ENCODE data around the gene VPS37B.

VPS37B gene

GRCh38 chr12:122870867-122871664, 24.9 kb downstream of the VPS37B start:
- TF ChIP-seq EZH2phosphoT487 (conservative IDR thresholded peaks at IDR 0.05; ENCODE audit: low read length): no peak
- no peak for TF ChIP-seq CTCF (IDR thresholded peaks at IDR 0.05; ENCODE audit: insufficient read depth, low read length, poor library complexity, severe bottlenecking)
- Histone ChIP-seq H3K4me2 (ENCODE audit: low read depth, low read length, poor library complexity, severe bottlenecking) (peak overlapping the region; percentile 36), H3K27ac (ENCODE audit: low read depth, low read length) (no peak overlapping the region), H3K79me2 (ENCODE audit: insufficient read depth, low read length) (no peaks in the 10 kb centered on the region), H3K9ac (ENCODE audit: low read length) (no peak overlapping the region; the same call in 1 of the 2 replicates), H4K20me1 (ENCODE audit: low read depth, low read length) (no peaks in the 10 kb centered on the region), H3K9me3 (ENCODE audit: insufficient read depth, low read length) (no peaks in the 10 kb centered on the region), H3K4me3 (ENCODE audit: insufficient read depth, low read length, poor library complexity, severe bottlenecking) (no peak overlapping the region), H3K9me2 (replicated peaks; ENCODE audit: insufficient read depth, low read length) (no peaks in the 10 kb centered on the region), H3F3A (ENCODE audit: insufficient read depth) (no peaks in the 10 kb centered on the region), H3K27me3 (ENCODE audit: low read length) (no peaks in the 10 kb centered on the region), H3K36me3 (ENCODE audit: low read length) (no peaks in the 10 kb centered on the region), H2AFZ (ENCODE audit: low read depth, low read length, severe bottlenecking) (no peak overlapping the region)

GRCh38 chr12:122870163-122870842, 25.6 kb downstream of the VPS37B start:
- H3K36me3 ChIP-seq (ENCODE audit: low read length): no peaks in the 10 kb centered on the region
- H2AFZ ChIP-seq (ENCODE audit: low read depth, low read length, severe bottlenecking): no peak overlapping the region
- no peaks in the 10 kb centered on the region for H3F3A ChIP-seq (ENCODE audit: insufficient read depth)
- no peaks in the 10 kb centered on the region for H3K9me2 ChIP-seq (replicated peaks; ENCODE audit: insufficient read depth, low read length)
- H3K4me3 ChIP-seq (ENCODE audit: insufficient read depth, low read length, poor library complexity, severe bottlenecking): no peak overlapping the region
- H3K9ac ChIP-seq (ENCODE audit: low read length): no peak overlapping the region
- H3K9me3 ChIP-seq (ENCODE audit: insufficient read depth, low read length): no peaks in the 10 kb centered on the region
- no peak overlapping the region for H3K4me2 ChIP-seq (ENCODE audit: low read depth, low read length, poor library complexity, severe bottlenecking)
- H3K27me3 ChIP-seq (ENCODE audit: low read length): no peaks in the 10 kb centered on the region
- H3K79me2 ChIP-seq (ENCODE audit: insufficient read depth, low read length): no peaks in the 10 kb centered on the region
- no peak overlapping the region for H3K27ac ChIP-seq (ENCODE audit: low read depth, low read length)
- TF ChIP-seq CTCF (IDR thresholded peaks at IDR 0.05; ENCODE audit: insufficient read depth, low read length, poor library complexity, severe bottlenecking) (no peak), EZH2phosphoT487 (conservative IDR thresholded peaks at IDR 0.05; ENCODE audit: low read length) (no peak)
- no peaks in the 10 kb centered on the region for H4K20me1 ChIP-seq (ENCODE audit: low read depth, low read length)

- no peaks in the 10 kb centered on the region for H3F3A ChIP-seq (ENCODE audit: insufficient read depth)
- TF ChIP-seq CTCF (IDR thresholded peaks at IDR 0.05; ENCODE audit: insufficient read depth, low read length, poor library complexity, severe bottlenecking) (no peak), EZH2phosphoT487 (conservative IDR thresholded peaks at IDR 0.05; ENCODE audit: low read length) (no peak)
- H3K4me2 ChIP-seq (ENCODE audit: low read depth, low read length, poor library complexity, severe bottlenecking): no peak overlapping the region
- no peaks in the 10 kb centered on the region for H3K36me3 ChIP-seq (ENCODE audit: low read length)
- no peaks in the 10 kb centered on the region for H4K20me1 ChIP-seq (ENCODE audit: low read depth, low read length)
- H3K9me3 ChIP-seq (ENCODE audit: insufficient read depth, low read length): no peaks in the 10 kb centered on the region
- no peak overlapping the region for H3K27ac ChIP-seq (ENCODE audit: low read depth, low read length)
- H3K9ac ChIP-seq (ENCODE audit: low read length): no peak overlapping the region
- no peak overlapping the region for H3K4me3 ChIP-seq (ENCODE audit: insufficient read depth, low read length, poor library complexity, severe bottlenecking)
- no peaks in the 10 kb centered on the region for H3K9me2 ChIP-seq (replicated peaks; ENCODE audit: insufficient read depth, low read length)
- no peak overlapping the region for H2AFZ ChIP-seq (ENCODE audit: low read depth, low read length, severe bottlenecking)
- no peaks in the 10 kb centered on the region for H3K27me3 ChIP-seq (ENCODE audit: low read length)
- no peaks in the 10 kb centered on the region for H3K79me2 ChIP-seq (ENCODE audit: insufficient read depth, low read length)
These were observed 26.5 kb downstream of the VPS37B start for GRCh38 chr12:122869207-122869973.
